HCT116 (cell line): Measurements from ENCODE around the gene GRM3. TPM values are rescaled to one million over a fixed set of nuclear protein-coding genes. Genes with fewer than 3 reads are reported as not detected.

Experiments
- ATAC-seq: fragments of 200-7000 bp; cut with Tn5 transposase; 2 replicates; pipeline ENCODE4 v1.9.1; 2020; ENCODE audit warnings: mild to moderate bottlenecking, moderate library complexity
- BruUV-seq: library from RNA; stranded (reverse); fragments of 400-500 nt; replicated peaks from 2 replicates; lab custom pipeline; 2021; lab: Mats Ljungman, UMichigan
- CTCF ChIA-PET: fragments of 300-600 bp; sonication (Branson Sonifier 250); formaldehyde crosslinking; loops from one replicate; lab custom pipeline; 2021; ENCODE audit warnings: antibody characterized with exemption; lab: Charles Lee
- POLR2A ChIA-PET: fragments of 300-600, 350-600 bp; sonication (Branson Sonifier 250); formaldehyde crosslinking; loops from one replicate; lab custom pipeline; 2021; ENCODE audit warnings: antibody characterized with exemption; lab: Charles Lee
- RAD21 ChIA-PET, 2 experiments: fragments of 300-600 bp; sonication (Branson Sonifier 250); formaldehyde crosslinking; loops; one replicate each; lab custom pipeline; 2023; ENCODE audit warnings: low total read pairs in 2 of 2; ENCODE audit not compliant: uncharacterized antibody in 2 of 2, unreplicated experiment in 2 of 2, low non-redundant PET in 1 of 2; lab: Charles Lee
- DNase-seq: peaks from one replicate; pipeline ENCODE4 v3.0.0-alpha.2; 2010; ENCODE audit warnings: low read depth, low spot score
- H2AFZ ChIP-seq: fragments of 200-600 bp; shearing (Covaris generic), sonication (generic); 2 replicates; pipeline ENCODE4 v1.6.1; 2017; ENCODE audit warnings: low read depth, mixed run types, mixed read lengths, antibody characterized with exemption, low read length; ENCODE audit not compliant: poor library complexity, severe bottlenecking
- H3K27ac ChIP-seq: 2 replicates; pipeline ENCODE4 v1.5.1; 2012; ENCODE audit warnings: low read depth, low read length
- H3K27me3 ChIP-seq: fragments of 200-600 bp; sonication (generic); 2 replicates; pipeline ENCODE4 v1.6.1; 2016; ENCODE audit warnings: mixed run types, low read length, mixed read lengths; ENCODE audit not compliant: insufficient read depth
- H3K36me3 ChIP-seq, 2 experiments: fragments of 200-500 bp in 1 of 2; fragments of 200-600 bp in 1 of 2; sonication (Bioruptor generic) in 1 of 2; sonication (generic) in 1 of 2; 2 replicates each; pipeline versions ENCODE4 v1.5.1 to v1.6.1; 2014 to 2016; ENCODE audit warnings: low read length in 2 of 2, inconsistent platforms in 1 of 2, mixed read lengths in 1 of 2, mixed run types in 1 of 2; ENCODE audit not compliant: insufficient read depth in 2 of 2, control insufficient read depth in 1 of 2
- H3K4me1 ChIP-seq, 2 experiments: fragments of 200-600 bp in 1 of 2; sonication (generic) in 1 of 2; 2 replicates each; pipeline versions ENCODE4 v1.5.1 to v1.6.1; 2012 to 2017; ENCODE audit warnings: low read length in 2 of 2, inconsistent platforms in 1 of 2, mild to moderate bottlenecking in 1 of 2, mixed read lengths in 1 of 2, mixed run types in 1 of 2, moderate library complexity in 1 of 2; ENCODE audit not compliant: insufficient read depth in 2 of 2, control insufficient read depth in 1 of 2
- H3K4me2 ChIP-seq: fragments of 200-600 bp; sonication (generic); 2 replicates; pipeline ENCODE4 v1.6.1; 2017; ENCODE audit warnings: mixed run types, low read length, mixed read lengths
- H3K4me3 ChIP-seq, 2 experiments: fragments of 200-600 bp in 1 of 2; sonication (generic) in 1 of 2; replicated peaks in 1 of 2; 2 replicates each; pipeline ENCODE4 v1.5.1; 2011 to 2016; ENCODE audit warnings: low read length in 2 of 2, control low read depth in 1 of 2, low read depth in 1 of 2, mild to moderate bottlenecking in 1 of 2, mixed read lengths in 1 of 2, mixed run types in 1 of 2
- H3K79me2 ChIP-seq: fragments of 200-600 bp; sonication (generic); 2 replicates; pipeline ENCODE4 v1.6.1; 2017; ENCODE audit warnings: mild to moderate bottlenecking, mixed run types, low read length, moderate library complexity, mixed read lengths; ENCODE audit not compliant: insufficient read depth
- H3K9ac ChIP-seq: fragments of 200-600 bp; sonication (generic); 2 replicates; pipeline ENCODE4 v1.6.1; 2016; ENCODE audit warnings: low read length, mixed read lengths
- H3K9me2 ChIP-seq: fragments of 200-600 bp; sonication (generic), shearing (Covaris generic); 2 replicates; pipeline ENCODE4 v1.6.1; 2017; ENCODE audit warnings: mixed run types, mild to moderate bottlenecking, moderate library complexity; ENCODE audit not compliant: insufficient read depth
- H3K9me3 ChIP-seq, 2 experiments: fragments of 200-500 bp in 1 of 2; fragments of 200-600 bp in 1 of 2; sonication (Bioruptor generic) in 1 of 2; sonication (generic) in 1 of 2; 2 replicates each; pipeline ENCODE4 v1.6.1; 2014 to 2017; ENCODE audit warnings: low read length in 2 of 2, mixed read lengths in 2 of 2, inconsistent platforms in 1 of 2, low read depth in 1 of 2, mild to moderate bottlenecking in 1 of 2, mixed run types in 1 of 2, moderate library complexity in 1 of 2; ENCODE audit not compliant: control insufficient read depth in 1 of 2, insufficient read depth in 1 of 2
- H4K20me1 ChIP-seq: fragments of 200-600 bp; sonication (generic), shearing (Covaris generic); 2 replicates; pipeline ENCODE4 v1.6.1; 2017; ENCODE audit warnings: mixed run types, mild to moderate bottlenecking, moderate library complexity; ENCODE audit not compliant: insufficient read depth
- ATF3 ChIP-seq: IDR thresholded peaks from 2 replicates; pipeline ENCODE4 v1.6.1; 2012
- CBX3 ChIP-seq: IDR thresholded peaks from 2 replicates; pipeline ENCODE4 v1.6.1; 2012; ENCODE audit warnings: low read depth
- CEBPB ChIP-seq: IDR thresholded peaks from 2 replicates; pipeline ENCODE4 v1.6.1; 2012; ENCODE audit warnings: low read depth
- CTCF ChIP-seq, 3 experiments: fragments of 200-600 bp in 1 of 3; sonication (generic) in 1 of 3; IDR thresholded peaks in 2 of 3; conservative IDR thresholded peaks in 1 of 3; 2 replicates each; pipeline ENCODE4 v1.5.1; 2012 to 2017; ENCODE audit warnings: low read depth in 2 of 3, low read length in 2 of 3, antibody characterized with exemption in 1 of 3, borderline replicate concordance in 1 of 3, control low read depth in 1 of 3, mild to moderate bottlenecking in 1 of 3, mixed read lengths in 1 of 3, mixed run types in 1 of 3, moderate library complexity in 1 of 3; ENCODE audit not compliant: insufficient read depth in 1 of 3
- EGR1 ChIP-seq: IDR thresholded peaks from 2 replicates; pipeline ENCODE4 v1.6.1; 2012; ENCODE audit warnings: low read depth
- EZH2phosphoT487 ChIP-seq: fragments of 200-600 bp; IDR thresholded peaks from 2 replicates; pipeline ENCODE4 v1.6.1; 2018; ENCODE audit warnings: antibody characterized with exemption, borderline replicate concordance
- FOSL1 ChIP-seq: IDR thresholded peaks from 2 replicates; pipeline ENCODE4 v1.6.1; 2012; ENCODE audit warnings: low read depth
- JUND ChIP-seq: IDR thresholded peaks from 2 replicates; pipeline ENCODE4 v1.6.1; 2012
- MAX ChIP-seq: IDR thresholded peaks from 2 replicates; pipeline ENCODE4 v1.6.1; 2012
- POLR2A ChIP-seq: IDR thresholded peaks from 2 replicates; pipeline ENCODE4 v1.7.0; 2011; ENCODE audit warnings: borderline replicate concordance; ENCODE audit not compliant: insufficient read depth, insufficient read length; ENCODE audit errors: extremely low read depth
- RAD21 ChIP-seq: IDR thresholded peaks from 2 replicates; pipeline ENCODE4 v1.6.1; 2012; ENCODE audit warnings: low read depth, mild to moderate bottlenecking
- SP1 ChIP-seq: IDR thresholded peaks from 2 replicates; pipeline ENCODE4 v1.6.1; 2012; ENCODE audit warnings: low read depth
- SRF ChIP-seq: IDR thresholded peaks from 2 replicates; pipeline ENCODE4 v1.6.1; 2012; ENCODE audit warnings: low read depth
- TCF7L2 ChIP-seq: IDR thresholded peaks from 2 replicates; pipeline ENCODE4 v1.7.0; 2011; ENCODE audit warnings: borderline replicate concordance, inconsistent platforms; ENCODE audit not compliant: insufficient read depth, insufficient read length; ENCODE audit errors: extremely low read depth
- YY1 ChIP-seq: IDR thresholded peaks from 2 replicates; pipeline ENCODE4 v1.6.1; 2011; ENCODE audit warnings: low read length, low read depth, moderate library complexity, mild to moderate bottlenecking; ENCODE audit not compliant: insufficient replicate concordance; ENCODE audit errors: extremely low read depth
- ZFX ChIP-seq: fragments of 450-650 bp; IDR thresholded peaks from 2 replicates; pipeline ENCODE4 v1.6.1; 2017
- ZNF274 ChIP-seq: fragments of 200-500 bp; sonication (Bioruptor generic); IDR thresholded peaks from 2 replicates; pipeline ENCODE4 v1.6.1; 2014; ENCODE audit warnings: mild to moderate bottlenecking, low read depth, low read length, inconsistent platforms
- intact Hi-C: fragments of 100-400 bp; cut with micrococcal nuclease; formaldehyde crosslinking; loops from 2 replicates; pipeline ENCODE4 v1.10.0; 2022
- total RNA-seq: library from RNA; stranded (reverse); gene quantifications from one replicate; pipeline ENCODE4 v1.2.1, GENCODE V29; 2021; ENCODE audit not compliant: unreplicated experiment

Gene GRM3
- total RNA-seq, 1 experiment from 2014 or later = not detected

- intact Hi-C loops = no loop called here
- ChIA-PET POLR2A (no interaction called here), RAD21 (no interaction called here), CTCF (no interaction called here)
- H3K4me2 ChIP-seq = no peak overlapping the region
- H2AFZ ChIP-seq = no peak overlapping the region
- no peaks in the 10 kb centered on the region for H3K79me2 ChIP-seq
- H4K20me1 ChIP-seq = no peaks in the 10 kb centered on the region
- H3K9me2 ChIP-seq = no peaks in the 10 kb centered on the region
- H3K4me1 ChIP-seq = no peaks in the 10 kb centered on the region
- no peak overlapping the region for H3K4me3 ChIP-seq
- no peaks in the 10 kb centered on the region for H3K36me3 ChIP-seq
- TF ChIP-seq POLR2A = no peak
- TF ChIP-seq RAD21 = no peak
- no peak for TF ChIP-seq JUND
- no peak for TF ChIP-seq ATF3
- TF ChIP-seq EGR1 = no peak
- TF ChIP-seq CBX3 = no peak
- no peak overlapping the region for H3K9ac ChIP-seq
- no peaks in the 10 kb centered on the region for H3K9me3 ChIP-seq
- ATAC-seq (no peak), DNase-seq (no peak)
- no peaks in the 10 kb centered on the region for H3K27me3 ChIP-seq
- no TSS peak for BruUV-seq
- H3K27ac ChIP-seq = no peak overlapping the region
These were observed 62.7 kb downstream of the GRM3 start for GRCh38 chr7:86706406-86706805.

GRCh38 chr7:86708031-86708680, 64.4 kb downstream of the GRM3 start:
- ATAC-seq = no peak
- no peaks in the 10 kb centered on the region; the same call in none of the 2 replicates for H3K27me3 ChIP-seq
- no peak overlapping the region for H3K4me3 ChIP-seq
- no peak overlapping the region for H3K4me2 ChIP-seq
- ChIA-PET POLR2A (no interaction called here), RAD21 (no interaction called here), CTCF (no interaction called here)
- intact Hi-C loops = no loop called here
- no peaks in the 10 kb centered on the region for H3K36me3 ChIP-seq
- H3K9ac ChIP-seq = no peak overlapping the region
- TF ChIP-seq FOSL1 = no peak
- no peak for TF ChIP-seq RAD21
- no peak for TF ChIP-seq MAX
- no peak for TF ChIP-seq CTCF (IDR thresholded peaks at IDR 0.05 in 2 of 3, conservative IDR thresholded peaks at IDR 0.05 in 1 of 3; ENCODE audit: borderline replicate concordance in 1 of 3, insufficient read depth in 1 of 3, low read depth in 2 of 3, low read length in 2 of 3)
- TF ChIP-seq EGR1 = no peak
- TF ChIP-seq CBX3 = no peak
- TF ChIP-seq YY1 = no peak
- no peak for TF ChIP-seq CEBPB
- no peak for TF ChIP-seq POLR2A
- TF ChIP-seq JUND = no peak
- TF ChIP-seq ZFX = no peak
- TF ChIP-seq TCF7L2 = no peak
- TF ChIP-seq SRF = no peak
- TF ChIP-seq EZH2phosphoT487 = no peak
- no peak for TF ChIP-seq SP1
- no peak for TF ChIP-seq ZNF274
- TF ChIP-seq ATF3 = no peak
- no peak overlapping the region for H3K27ac ChIP-seq
- no peaks in the 10 kb centered on the region for H3K9me2 ChIP-seq
- H3K4me1 ChIP-seq = no peaks in the 10 kb centered on the region
- H2AFZ ChIP-seq = no peak overlapping the region
- H3K79me2 ChIP-seq = no peaks in the 10 kb centered on the region
- H4K20me1 ChIP-seq = no peaks in the 10 kb centered on the region
- no peaks in the 10 kb centered on the region for H3K9me3 ChIP-seq
- BruUV-seq = no TSS peak
- DNase-seq = no peak
